C1 segment of cervical spinal cord (tissue), 14 donors: ENCODE results near the gene MAP4K4.
"Not testable (repeated sequence)": the region's sequence is repeated elsewhere in the genome, so short reads cannot be mapped to it uniquely, and the experiment has no call there.

ENCODE experiments used
- DNase-seq, 14 donors: peaks; one replicate each; lab custom pipeline; 2025; lab: John Stamatoyannopoulos, UW

The MAP4K4 gene

GRCh38 chr2:101742547-101742946, 45.0 kb downstream of the MAP4K4 start:
- DNase-seq: no peak

- peak in 2 of 14 donors; percentile 26 to 39 for DNase-seq
Observed at GRCh38 chr2:101743288-101743687, 45.8 kb downstream of the MAP4K4 start.

DNA sequence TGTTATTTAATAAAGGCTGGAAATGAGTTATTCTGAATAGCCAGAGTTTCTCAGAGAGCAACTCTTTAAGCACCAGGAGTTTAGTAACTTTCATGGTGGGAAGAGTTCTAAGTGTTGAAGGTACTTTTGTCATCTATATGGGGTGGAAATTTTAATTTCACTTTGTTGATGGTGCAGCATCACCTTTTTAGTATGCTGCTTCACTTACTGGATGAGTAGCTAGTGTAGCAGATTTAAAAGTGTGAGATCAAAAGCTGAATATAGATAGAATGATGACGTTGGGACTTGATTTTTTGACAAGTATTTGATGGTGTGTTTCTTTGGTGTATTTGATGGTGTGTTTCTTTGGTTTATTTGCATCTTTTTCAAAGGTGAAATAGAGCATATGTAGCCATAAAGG, 47.3 kb downstream of the MAP4K4 start:
- DNase-seq: no peak

DNA sequence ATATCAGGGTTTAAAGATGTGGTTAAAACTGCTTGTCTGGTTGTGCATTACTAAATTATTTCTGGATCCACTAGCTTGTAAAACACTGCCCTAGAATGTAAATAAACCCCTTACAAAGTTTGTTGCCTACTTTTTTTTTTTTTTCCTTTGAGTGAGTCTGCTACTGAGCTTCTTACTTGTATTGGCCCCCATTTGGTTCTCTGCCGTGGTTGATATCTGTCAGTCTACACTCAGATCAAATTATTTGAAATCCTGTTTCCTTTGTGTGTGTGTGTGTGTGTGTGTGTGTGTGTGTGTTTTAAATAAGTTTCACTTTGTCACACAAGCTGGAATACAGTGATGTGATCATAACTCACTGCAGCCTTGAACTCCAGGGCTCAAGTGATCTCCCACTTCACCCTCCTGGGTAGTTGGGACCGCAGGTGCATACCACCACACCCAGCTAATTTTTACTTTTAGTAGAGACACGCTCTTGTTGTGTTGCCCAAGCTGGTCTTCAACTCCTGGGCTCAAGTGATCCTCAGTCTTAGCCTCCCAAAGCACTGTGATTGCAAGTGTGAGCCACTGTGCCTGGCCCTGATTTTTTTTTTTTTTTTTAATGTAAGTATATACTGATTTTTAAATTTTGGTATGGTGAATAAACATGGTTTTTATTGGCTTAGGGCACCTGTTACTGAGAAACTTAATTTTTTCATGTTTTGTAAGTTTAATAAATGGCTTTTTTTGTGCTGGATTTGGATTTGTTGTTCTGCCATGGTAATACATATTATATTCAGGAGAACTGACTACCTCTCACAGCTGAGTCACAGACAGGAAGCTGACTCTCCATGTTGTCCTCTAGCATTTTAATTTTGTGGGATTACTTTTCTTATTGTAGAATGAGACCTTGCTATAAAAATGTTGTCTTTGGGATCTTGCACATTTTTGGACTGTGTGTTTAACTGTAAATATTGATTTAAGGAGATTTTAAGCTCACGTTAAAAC, 48.5 kb downstream of the MAP4K4 start:
- DNase-seq: no peak

DNA sequence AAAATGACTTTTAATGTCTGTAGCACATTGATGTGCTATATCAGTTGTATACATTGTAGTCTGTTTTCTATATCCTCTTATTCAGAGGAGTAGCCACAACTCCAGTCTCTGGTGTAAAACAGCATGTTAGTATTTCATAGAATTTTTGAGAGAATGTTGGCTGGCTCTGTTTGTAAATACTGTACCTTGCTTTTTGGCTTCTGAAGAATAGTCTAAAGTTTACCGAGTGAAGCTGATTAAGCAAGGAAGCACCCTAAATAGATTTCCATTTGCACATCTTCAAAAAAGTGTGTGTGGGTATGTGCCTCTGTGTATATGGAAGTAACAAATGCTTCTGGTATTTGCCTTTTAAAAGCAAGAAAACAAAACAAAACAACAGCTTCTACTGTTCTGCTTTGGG, 50.5 kb downstream of the MAP4K4 start:
- no peak for DNase-seq

- not testable (repeated sequence) for DNase-seq
Observed at GRCh38 chr2:101748462-101748861, 51.0 kb downstream of the MAP4K4 start.

- DNase-seq: no peak
Observed at GRCh38 chr2:101750688-101751087, 53.2 kb downstream of the MAP4K4 start.

- DNase-seq: no peak
Observed at GRCh38 chr2:101751276-101751815, 53.8 kb downstream of the MAP4K4 start.

- DNase-seq: no peak
Observed at GRCh38 chr2:101751875-101752619, 54.5 kb downstream of the MAP4K4 start.

DNA sequence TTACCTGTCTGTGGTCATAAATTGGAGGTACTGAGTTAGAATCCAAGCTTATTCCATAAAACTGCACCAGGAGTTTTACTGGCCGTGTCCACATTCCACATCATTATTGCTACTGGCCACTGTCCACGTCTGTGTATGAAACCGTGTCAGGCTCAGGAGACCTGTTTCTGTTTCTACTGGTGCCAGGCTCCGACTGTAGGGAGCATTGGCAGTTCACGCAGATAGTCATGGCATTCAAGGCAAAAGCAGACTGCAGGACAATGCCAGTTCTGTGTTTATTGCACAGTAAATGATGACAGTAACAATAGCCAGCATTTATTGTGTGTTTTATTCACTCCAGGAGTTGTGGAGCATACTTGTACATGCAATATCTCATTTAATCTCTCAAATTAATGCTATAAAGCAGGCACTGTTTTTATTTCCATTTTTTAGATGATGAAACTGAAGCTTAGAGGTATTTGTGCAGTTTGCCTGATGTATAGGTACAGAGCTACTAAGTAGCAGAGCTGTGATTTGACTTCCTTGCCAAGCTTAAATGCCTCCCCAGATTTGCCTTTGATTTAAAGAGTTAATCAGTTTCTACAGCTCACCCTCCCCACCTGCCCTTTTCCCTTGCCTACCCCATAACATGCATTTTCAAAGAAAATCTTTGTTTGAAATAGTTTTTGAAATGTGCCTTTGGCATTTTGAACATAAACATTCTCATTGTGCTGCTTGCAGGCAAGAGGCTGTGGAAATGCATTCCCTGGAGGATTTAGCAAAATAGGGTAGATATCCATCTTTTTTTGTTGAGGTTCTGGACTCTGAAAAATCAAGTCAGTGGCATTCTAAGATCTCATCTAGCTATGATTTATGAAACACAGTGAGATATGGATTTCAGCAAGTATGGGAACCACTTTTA, 55.5 kb downstream of the MAP4K4 start:
- DNase-seq: peak in 9 of 14 donors; percentile 39 to 61 (median 53)

DNA sequence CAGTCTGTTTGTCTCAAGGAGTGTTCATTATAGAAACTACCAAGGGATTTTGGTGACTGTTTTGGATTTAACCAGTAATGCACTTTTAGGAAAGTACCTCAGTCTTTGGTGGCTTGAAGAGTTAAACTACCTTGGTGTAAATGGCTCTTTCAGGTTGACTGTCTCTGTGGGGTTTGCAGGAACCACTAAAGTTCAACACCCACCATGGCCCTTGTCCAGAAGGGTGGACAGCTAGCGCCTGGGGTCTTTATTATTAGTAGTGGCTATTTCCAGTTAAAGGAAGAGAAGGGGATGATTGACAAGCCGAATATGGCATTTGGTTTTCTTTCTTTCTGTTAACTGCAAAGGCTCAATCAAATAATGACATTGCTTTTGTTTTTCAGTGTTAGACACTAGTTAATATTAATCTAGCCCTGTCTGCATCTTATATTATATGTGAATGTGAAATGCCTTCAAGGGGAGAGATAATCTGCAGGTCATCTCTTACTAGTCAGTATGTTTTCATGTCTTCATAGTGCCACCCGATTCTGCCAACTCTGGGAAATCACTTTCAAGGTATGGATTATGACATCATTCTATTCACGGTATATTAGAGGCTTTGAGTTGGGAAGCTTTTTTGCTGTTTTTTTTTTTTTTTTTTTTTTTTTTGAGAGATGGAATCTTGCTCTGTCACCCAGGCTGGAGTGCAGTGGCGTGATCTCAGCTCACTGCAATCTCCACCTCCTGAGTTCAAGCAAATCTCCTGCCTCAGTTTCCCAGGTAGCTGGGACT, 56.4 kb downstream of the MAP4K4 start:
- no peak for DNase-seq

GRCh38 chr2:101754618-101755017, 57.1 kb downstream of the MAP4K4 start:
- DNase-seq: no peak

- DNase-seq: no peak
Observed at GRCh38 chr2:101756266-101756665, 58.8 kb downstream of the MAP4K4 start.

DNA sequence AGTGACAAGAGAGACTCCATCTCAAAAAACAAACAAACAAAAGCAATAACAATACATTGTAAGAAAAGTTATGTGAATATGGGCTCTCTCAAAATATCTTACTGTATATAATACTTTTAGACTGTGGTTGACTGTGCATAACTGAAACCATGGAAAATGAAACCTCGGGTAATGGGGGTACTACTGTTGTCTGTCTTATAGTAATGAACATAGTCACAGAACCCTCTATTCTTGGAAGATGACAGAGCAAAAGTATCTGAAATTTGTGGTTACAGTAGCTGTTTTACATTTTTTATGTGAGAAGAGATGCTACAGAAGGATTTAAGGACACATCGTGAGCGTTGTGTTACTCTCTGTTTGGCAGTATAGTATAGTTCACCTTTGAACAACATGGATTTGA, 60.5 kb downstream of the MAP4K4 start:
- no peak for DNase-seq

GRCh38 chr2:101759162-101759561, 61.7 kb downstream of the MAP4K4 start:
- no peak for DNase-seq

GRCh38 chr2:101762451-101763171, 65.1 kb downstream of the MAP4K4 start:
- DNase-seq: peak in 4 of 14 donors; percentile 7 to 65 (median 46)

- DNase-seq: no peak
Observed at GRCh38 chr2:101763496-101764333, 66.2 kb downstream of the MAP4K4 start.

- DNase-seq: no peak
Observed at GRCh38 chr2:101766337-101766736, 68.8 kb downstream of the MAP4K4 start.
